NCI-H82 treated with DMSO at 0.1 percent for 48 hours (cell line): ENCODE results near the gene IL17RE.
A peak's percentile ranks its signal among the peaks of the same experiment; 100 is the strongest.
"Not testable (repeated sequence)": the region's sequence is repeated elsewhere in the genome, so short reads cannot be mapped to it uniquely, and the experiment has no call there.

Experiments used
- DNase-seq: peaks from one replicate; lab custom pipeline; 2025; ENCODE audit not compliant: unreplicated experiment; lab: John Stamatoyannopoulos, UW

The IL17RE gene

GRCh38 chr3:9879830-9880549 lies 22.7 kb upstream of the IL17RE start, which contains the start of gene CIDEC:
TSS of gene CIDEC (minus strand) at chr3:9880253. CDS start at chr3:9878486, 1,767 bp downstream.
- DNase-seq = no peak

GRCh38 chr3:9881441-9881840 lies 21.2 kb upstream of the IL17RE start:
- no peak for DNase-seq

GRCh38 chr3:9883706-9884554 lies 18.7 kb upstream of the IL17RE start:
- no peak for DNase-seq

DNA sequence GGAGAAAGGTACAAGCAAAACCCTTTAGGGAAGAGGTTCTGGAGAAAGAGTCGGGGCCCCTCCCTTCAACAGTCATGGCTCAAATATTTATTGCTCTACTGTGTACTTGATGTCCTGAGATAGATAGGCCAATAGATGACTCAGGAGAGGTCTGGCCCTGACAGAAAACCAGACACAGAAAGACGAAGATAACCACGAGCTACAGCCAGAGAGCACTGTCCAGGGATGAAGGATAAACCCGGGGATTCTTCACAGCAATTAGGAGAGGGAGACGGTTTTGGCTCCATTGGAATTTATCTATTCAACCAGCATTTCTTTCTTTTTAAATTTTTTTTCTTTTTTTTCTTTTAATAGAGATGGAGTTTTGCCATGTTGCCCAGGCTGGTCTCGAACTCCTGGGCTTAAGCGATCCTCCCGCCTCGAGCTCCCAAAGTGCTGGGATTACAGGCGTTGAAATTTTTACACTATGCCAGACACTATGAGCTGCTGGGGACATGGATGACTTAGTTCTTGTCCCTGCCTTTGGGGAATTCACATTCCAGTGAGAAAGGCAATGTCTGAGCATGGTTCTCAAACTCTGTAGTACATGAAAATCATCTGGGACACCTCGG lies 18.0 kb upstream of the IL17RE start:
- no peak for DNase-seq

- DNase-seq = no peak
Measured at GRCh38 chr3:9886328-9886727, 16.3 kb upstream of the IL17RE start.

DNA sequence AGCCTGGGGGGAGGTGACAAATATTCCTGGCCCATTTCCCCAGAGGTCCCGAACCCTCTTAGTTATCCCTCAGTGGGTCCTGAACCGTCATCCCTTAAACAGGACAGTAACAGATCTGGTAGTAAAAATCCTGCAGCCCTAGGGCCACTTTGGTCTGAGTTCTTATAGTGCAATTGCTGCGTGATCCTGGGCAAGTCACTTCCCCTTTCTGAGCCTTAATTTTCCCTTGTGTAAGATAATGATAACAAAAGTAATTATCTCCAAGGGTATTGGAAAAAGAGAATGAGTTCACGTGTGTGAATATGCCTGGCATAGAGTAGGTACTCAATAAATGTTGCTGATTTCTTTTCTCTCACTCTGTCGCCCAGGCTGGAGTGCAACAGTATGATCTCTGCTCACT lies 15.2 kb upstream of the IL17RE start:
- no peak for DNase-seq

DNA sequence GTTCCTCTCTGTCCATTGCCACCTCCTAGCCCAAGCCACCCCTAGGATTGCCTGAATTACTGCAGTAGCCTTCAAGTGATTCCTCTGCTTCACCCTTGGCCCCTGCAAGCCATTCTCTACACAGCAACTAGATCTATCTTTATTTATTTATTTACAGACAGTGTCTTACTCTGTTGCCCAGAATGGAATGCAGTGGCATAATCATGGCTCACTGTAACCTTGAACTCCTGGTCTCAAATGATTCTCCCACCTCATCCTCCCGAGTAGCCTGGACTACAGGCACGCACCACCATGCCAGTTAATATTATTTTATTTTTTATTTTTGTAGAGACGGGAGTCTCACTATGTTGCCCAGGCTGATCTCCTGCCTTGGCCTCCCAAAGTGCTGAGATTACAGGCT lies 14.1 kb upstream of the IL17RE start:
- no peak for DNase-seq

- no peak for DNase-seq
Measured at GRCh38 chr3:9889405-9889804, 13.2 kb upstream of the IL17RE start.

DNA sequence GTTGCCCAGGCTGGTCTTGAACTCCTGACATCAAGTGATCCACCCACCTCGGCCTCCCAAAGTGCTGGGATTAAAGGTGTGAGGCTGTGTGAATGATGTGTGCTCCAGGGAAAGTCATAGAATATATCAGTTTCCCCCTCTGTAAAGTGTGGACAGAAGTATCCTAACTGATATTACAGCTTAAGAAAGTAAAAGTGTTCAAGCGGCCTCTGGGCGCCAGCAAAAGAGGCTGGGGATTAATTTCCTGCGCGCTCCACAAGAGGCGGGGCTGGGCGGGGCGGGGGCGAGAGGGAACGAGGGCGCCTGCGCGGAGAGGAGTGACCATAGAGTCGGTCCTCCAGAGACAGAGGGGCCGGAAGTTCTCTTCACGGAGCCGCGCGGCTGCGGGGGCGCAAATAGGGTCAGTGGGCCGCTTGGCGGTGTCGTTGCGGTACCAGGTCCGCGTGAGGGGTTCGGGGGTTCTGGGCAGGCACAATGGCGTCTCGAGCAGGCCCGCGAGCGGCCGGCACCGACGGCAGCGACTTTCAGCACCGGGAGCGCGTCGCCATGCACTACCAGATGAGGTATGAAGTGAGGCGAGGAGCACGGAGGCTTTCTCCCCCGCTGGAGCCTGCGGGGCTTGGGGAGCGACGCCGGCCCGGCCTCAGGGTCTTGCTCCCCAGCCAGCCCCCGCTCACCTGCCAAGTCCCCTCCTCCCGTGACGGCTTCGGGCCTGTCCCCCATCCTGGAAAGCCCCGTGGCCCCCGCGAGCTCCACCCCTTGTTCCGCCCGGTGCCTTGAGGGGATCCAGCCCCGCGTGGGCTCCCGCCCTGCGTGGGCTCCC lies 12.2 kb upstream of the IL17RE start, which contains the start of gene JAGN1:
Gene JAGN1, plus strand, starts transcription at position 362 of the 823 bp plus-strand sequence. Its CDS starts 113 bp downstream, at position 475.
- DNase-seq = peak; percentile 43

- DNase-seq = no peak
Measured at GRCh38 chr3:9891072-9891622, 11.5 kb upstream of the IL17RE start.

- no peak for DNase-seq
Measured at GRCh38 chr3:9893739-9894138, 8.9 kb upstream of the IL17RE start.

GRCh38 chr3:9895715-9896114 lies 6.9 kb upstream of the IL17RE start:
- not testable (repeated sequence) for DNase-seq

DNA sequence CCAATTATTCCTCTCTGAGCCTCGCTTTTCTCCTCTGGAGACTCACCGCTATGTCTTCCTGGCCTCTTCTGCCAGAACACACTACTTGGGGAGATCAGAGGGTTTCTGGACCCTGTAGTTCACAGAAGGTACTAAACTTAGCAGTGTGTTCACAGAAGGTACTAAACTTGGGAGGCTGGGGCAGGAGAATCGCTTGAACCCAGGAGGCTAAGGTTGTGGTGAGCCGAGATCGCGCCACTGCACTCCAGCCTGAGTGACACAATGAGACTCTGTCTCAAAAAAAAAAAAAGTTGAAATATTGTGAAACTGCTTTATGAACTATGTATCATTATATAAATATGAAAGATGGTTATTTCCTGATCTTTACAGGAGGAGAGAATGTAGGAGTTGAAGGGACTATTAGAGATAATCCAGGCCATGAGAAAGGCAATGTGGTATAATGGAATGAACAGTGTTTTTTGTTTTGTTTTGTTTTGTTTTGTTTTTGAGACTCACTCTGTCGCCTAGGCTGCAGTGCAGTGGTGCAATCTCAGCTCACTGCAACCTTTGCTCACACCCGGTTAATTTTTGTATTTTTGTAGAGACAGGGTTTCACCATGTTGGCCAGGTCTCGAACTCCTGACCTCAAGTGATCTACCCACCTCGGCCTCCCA lies 5.8 kb upstream of the IL17RE start:
- not testable (repeated sequence) for DNase-seq

- no peak for DNase-seq
Measured at GRCh38 chr3:9897408-9898372, 5.0 kb upstream of the IL17RE start.

GRCh38 chr3:9898467-9899241 lies 4.0 kb upstream of the IL17RE start:
- DNase-seq = no peak

DNA sequence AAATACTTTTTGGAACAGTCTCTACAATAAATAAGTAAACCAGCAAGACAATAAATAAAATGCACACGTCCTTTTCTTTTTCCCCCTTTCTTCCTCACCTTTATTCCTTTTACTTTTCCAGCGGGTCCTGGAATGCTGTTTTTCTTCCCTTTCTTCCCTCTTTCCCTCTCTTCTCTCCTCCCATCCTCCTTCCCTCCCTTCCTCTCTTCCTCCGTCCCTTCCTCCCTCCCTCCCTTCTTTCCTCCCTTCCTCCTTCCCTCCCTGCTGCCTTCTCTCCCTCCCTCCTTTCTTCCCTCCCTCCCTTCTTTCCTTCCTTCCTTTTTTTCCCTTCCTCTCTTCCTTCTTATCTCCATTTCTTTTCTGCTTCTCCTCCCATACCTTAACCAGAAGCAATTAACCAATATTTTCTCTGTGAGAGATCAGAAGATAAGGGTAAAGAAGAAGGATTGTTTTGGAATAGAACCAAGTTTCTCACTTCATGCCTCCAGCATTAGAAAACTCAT lies 3.3 kb upstream of the IL17RE start:
- no peak for DNase-seq

DNA sequence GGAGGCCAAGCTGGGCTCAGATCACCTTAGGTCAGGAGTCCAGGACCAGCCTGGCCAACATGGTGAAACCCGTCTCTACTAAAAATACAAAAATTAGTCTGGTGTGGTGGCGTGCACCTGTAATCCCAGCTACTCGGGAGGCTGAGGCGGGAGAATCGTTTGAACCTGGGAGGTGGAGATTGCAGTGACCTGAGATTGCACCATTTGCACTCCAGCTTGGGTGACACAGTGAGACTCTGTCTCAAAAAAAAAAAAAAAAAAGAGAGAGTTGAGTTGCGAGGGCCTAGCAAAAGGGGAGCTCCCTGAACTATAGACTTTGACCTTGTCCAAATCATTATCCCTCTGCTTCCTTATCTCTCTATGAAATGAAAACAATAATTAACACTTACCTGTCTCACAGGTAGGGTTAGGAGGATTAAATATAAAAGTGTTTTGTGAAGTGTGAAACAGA lies 1.7 kb upstream of the IL17RE start:
- not testable (repeated sequence) for DNase-seq

GRCh38 chr3:9901967-9902366 lies 681 bp upstream of the IL17RE start:
- DNase-seq = no peak
